ELR (cell line): ENCODE results near the gene CHDH.

ENCODE experiments used
- DNase-seq: peaks from one replicate; pipeline ENCODE4 v3.0.0-alpha.2; 2015; ENCODE audit warnings: low read depth

CHDH gene

DNA sequence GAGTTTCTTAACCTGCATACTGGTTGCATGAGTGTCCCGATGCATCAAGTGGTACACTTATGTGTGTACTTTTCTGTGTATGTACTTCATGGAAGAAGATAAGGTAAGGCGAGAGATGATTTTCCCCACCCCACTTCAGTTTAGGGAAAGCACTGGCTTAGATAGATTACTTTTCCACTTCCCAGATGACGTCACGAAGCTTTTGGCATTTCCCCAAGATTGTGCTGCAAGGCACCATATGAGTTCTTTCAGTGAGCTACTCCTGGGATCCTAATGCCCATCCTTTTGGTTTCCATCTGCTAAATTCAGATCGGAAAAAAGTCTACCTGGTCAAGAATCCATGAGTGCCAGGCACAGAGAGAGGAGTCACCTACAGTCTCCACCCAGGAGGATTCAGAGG lies 4.7 kb upstream of the CHDH start:
- DNase-seq = peak; percentile 13

DNA sequence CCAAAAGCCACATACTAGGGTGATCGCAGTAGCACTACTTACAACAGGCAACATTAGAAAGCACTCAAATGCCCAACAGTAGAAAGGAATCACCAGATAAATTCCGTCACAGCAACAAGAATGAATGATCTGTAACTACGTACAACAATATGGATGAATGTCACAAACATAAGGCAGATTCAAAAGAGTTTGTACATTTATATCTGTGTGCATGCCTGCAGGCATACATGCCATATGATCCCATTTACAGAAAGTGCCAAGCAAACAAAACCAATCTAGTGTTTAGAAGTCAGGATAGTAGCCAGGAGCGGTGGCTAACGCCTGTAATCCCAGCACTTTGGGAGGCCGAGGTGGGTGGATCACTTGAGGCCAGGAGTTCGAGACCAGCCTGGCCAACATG lies 3.7 kb upstream of the CHDH start:
- DNase-seq = no peak

DNA sequence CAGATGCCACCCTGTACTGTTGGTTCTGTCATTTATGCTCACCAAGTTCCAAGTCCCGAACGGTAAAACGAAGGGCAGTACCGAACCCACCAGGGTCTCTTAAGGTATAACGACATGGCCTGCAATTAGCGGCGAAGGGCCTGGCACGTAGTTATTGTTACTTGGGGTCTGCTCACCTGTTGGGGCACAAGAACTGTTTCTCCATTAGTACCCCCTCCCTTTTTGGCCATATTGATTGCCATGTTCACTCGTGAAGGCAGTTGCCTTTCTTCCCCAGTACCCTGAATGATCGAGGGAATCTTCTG lies 584 bp upstream of the CHDH start:
- DNase-seq = no peak

DNA sequence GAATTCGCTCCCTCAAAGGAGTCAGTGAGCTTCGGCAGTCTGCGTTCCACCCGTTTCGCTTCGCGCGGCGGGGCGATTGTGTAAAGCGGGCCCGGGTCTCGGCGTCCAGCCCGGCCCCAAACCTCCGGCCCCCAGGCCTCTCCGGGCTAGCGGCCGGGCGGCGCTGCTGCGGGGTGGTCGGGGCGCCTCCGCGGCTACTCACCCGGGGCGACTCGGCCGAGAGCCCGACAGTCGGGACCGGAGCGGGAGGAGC lies 412 bp downstream of the CHDH start:
- no peak for DNase-seq

DNA sequence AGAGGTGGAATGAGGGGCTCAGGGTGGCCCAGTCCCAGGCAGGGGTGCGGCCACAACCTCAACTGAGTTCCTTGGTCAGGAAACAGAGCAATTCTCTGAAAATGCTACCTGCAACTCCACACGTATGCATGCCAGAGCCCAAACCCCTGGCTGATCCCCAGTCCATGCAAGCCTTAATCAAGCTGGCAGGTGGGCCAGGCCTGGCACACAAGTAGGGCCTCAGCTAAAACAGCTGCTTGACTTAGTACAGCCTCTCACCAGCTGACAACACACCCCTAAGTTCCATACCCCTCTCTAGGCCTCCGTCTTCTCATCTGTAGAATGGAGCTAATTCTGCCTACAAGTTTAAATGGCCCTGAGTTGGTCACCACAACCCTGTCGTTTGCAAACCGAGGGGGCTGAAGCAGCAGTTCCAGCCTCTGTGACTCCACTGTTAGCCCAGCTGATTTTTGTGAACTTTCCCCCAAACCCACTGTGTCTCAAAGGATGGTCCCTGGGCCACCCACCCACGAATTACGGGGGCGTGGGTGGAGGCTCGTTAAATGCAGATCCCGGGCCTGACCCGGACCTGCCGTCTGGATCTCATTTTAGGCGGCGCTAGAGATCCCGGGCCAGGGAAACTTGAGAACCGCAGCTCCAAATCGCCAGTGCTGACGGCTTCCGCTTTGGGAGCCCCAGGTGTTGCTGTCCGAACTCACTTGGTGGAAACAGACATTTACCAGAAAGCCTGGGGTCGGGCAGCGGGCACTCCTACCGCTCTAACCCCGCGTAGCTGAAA lies 927 bp downstream of the CHDH start:
- DNase-seq = peak; percentile 13

DNA sequence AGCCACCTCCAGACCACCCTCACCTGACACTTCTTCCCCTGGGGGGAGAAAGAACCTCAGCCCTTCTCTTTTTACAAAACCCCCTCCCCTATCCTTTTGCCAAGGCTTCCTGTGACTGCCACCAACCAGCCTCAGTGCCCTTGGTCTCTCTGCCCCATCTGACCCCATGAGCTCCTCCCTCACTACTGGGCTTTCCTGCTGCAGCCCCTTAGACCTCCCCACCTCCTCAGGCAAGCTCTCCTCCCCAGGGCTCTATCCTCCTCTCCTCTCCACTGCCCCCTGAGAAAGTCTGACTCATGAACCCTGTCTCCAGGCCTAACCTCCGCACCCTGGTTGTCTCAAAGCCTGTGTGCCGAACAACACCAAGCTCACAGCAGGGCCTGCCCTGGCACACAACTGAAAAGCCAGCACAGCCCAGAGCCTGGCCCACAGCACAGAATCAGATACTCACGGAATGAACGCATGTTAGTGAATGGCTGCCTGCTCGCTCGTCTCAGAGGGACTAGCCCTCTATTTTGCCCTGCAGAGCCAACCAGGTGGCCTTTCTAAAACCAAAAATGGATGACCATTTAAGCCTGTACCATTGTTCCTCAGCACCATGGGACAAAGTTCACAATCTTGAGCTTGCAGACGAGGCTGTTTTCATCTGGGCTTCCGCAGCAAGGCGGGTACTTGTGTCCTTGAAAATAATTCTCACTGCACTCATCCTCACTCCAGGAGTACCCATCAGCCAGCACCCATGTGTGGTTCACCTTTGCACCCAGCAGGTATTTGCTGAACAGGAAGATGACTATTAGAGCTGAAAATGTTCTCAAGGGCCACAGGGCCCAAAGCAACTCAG lies 1.7 kb downstream of the CHDH start:
- no peak for DNase-seq

DNA sequence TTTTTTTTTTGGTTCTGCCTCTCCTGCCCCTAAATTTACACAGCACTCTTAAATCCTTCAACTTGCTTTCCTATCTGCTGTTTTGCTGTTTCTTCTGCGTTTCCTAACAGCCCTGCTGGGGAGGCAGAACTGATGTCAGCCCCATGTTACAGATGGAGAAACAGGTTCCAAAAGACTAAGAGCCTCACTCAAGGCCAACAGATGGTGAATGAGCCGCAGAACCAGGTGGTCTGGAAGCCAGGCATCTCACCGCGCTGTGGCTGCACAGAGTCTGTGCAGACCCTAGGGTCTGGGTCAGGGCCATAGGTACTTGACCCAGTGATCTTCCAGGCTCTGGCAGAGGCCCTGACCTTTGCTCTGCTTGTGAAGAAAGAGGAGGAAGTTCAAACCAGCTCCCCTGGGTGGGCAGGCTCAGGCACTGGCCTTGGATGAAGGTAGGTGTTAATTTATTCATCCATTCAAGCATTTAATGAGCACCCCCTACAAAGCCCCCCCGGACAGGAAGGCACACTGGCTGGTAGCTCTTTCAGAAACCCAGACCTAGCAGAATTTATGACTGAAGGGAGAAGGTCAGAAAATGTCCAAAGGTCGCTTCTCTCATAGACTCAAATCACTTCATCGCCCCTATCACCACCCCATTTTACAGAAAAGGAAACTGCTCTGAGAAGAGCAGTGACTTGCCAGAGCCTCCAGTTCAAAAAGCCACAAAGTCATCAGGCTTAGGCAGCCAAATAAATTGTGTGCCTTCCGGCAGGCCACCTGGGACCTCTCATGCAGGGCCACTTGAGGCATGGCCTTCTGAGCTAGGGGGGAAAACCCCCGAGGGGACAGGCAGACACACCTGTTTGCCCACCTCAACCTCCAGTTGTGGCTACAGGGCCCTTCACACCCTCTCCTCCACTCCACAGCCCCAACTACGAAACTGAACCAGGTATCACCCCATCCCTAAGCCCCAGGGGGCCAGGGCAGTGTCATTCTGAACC lies 2.7 kb downstream of the CHDH start:
- DNase-seq = no peak

DNA sequence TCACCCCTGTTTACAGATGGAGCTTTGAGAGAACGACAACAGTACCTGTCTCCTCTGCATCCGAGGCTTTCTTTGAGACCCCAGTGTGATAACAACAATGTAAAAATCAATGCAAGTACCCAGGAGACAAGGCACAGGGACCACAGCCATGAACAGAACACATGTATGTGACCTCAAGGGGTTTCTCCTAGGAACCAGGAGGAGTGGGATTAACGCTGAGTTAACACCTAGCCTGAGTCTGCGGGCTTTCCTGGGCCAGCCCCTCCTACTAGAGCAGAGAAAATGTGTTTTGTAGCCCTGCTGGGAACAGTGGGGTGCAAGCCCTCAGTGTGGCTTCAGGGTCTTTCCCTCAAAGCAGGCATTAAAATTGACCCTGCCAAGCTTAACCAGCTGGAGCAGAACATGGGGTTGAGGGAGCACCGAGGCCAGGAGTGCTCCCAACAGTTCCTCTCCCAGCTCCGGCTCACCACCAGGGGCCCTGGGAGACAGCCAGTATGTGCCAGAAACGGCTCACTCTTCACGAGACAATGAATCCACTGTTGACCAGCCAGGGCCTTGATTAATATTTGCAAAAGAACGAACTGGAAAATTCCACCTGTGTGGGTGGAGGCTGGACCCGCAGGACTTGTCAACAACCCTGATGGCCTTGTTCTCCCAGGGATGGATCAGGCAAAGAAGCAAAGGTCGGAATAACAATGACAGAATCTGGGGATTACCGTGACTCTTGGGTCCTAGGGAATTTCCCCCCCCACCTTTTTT lies 3.6 kb downstream of the CHDH start:
- peak; percentile 13 for DNase-seq

DNA sequence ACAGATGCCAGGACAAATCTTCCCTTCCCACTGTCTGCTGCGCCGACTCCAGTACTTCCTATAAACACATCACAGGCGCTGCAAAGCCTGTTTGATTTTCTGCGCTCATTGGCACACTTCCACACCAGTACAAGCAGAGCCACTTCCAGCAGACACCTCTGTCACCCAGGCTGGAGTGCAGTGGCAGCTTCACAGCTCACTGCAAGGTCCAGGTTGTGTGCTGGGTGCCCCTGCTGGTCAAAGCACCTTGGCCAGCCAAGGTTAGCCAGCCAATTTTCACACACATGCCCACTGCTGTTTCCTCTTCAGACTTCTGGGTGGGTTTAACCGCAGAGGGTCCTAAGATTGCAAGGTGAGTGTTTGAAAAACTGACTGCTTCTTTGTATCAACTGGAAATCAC lies 4.9 kb downstream of the CHDH start:
- no peak for DNase-seq

DNA sequence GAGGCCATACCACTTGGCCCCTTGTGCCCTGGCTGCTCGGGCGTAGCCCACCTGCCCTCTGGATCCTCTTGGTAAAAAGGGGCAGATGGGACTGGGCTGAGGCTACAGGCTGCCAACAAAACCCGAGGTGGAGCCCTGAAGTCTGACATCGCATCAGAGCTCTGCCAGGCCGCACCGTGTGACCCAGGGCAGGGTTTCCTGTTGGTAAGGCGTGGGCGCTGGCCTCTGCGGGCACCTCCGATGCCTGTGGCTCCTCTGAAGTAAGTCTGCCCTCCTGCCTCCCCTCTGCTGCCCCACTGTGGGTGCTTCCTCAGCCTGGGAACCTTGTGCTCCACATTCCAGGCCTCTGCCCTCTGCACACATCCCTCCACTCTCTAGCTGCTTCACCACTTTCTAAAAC lies 8.9 kb downstream of the CHDH start:
- no peak for DNase-seq

DNA sequence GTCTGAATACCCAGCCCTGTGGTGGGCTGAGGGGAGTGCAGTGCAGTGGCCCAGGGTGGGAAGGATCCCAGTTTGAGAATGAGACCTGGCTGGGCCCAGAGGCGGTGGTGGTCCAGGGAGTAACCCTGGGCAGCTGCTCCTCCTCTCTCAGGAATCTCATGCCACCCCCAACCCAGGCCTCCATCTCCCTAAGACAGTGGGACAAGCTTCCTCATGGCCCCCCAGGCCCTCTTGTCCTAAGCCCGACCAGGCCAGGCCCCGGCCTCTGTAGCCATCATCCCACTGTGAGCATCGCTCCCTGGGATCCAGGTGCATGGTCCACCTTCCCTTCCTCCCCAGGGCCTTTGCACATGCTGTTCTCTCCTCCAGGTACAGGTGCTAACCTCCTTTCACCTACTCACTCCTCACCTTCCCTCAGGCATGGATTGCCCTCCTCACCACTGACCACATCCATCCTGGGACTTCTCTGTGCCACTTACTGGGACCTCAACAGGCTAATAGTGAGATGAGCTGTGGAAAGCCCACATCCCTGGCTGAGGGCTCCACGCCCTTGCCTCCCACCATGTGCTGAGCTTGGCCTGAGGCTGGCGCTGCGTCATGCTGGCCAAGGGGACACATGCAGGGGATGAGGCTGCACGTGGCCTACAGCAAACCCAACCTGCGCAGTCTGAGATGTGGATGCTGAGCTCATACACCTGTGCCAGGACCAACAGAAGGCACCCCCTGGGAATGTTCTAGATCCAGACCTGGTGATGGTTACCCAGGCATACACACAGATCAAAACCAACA lies 9.9 kb downstream of the CHDH start:
- no peak for DNase-seq

DNA sequence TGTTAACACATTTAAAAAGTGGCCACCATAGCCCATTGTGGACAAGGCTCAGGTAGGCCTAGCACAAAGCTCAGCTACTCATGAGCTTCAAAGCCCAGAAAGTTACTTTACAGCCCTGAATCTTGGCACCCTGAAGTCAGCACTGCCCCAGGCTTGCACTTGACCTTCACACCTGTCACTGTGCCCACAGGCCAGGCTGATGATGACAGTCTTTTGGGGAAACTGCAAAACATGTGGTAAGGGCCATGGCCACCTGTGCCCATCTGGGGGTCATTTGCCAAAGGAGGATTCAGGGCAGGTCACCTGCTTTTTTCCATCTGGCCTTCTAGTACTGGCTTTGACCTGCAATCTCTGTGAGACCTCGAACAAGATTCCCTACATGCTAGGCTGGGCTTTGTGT lies 11.0 kb downstream of the CHDH start:
- no peak for DNase-seq

DNA sequence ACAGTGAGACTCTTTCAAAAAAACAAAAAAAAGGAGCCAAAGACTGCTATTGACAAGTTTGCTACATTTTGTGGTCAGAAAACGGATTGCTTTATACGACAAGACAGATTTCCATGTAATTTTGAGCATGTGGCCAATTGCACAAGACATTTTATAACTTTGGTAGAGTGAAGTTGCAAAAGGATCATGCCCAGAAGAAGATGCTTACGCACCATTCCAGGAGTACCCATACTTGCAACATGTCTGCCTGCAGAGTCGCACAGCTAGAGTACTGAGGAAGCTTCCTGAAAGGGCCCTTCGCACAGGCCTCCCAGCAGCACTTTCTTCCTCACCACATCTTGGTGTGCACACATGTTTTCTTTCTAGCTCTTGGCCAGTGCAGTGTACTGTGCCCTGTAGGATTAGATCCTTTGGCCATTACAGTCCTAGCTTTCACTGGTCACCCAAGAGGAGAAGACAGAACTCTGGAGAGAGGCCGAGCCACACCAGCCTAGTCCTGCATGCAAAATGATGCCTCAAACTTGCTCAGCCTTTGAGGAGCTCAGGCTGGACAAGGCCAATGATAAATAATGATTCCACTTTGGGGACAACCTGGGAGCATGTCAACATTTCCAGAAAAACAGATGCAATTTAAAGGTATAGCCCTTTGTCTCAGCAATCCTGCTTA lies 11.7 kb downstream of the CHDH start:
- DNase-seq = no peak

DNA sequence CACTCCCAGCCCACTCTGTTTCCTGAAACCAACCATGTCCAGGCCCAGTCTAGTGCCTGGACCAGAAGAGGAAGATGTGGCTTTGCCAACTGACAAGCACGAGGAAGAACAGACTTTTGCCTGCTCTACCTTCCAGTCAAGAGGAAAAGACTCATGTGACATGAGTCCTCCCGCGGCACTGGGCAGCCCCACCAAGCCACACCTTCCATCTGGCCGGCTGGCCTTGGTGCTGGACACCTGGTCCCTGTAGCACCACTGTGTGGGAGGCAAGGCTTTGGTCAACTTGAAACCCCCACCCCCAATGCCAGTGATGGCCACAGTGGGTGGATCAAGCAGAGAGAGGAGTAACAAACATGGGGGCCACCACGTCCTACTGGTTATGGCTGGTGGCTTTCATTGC lies 12.5 kb downstream of the CHDH start:
- no peak for DNase-seq

DNA sequence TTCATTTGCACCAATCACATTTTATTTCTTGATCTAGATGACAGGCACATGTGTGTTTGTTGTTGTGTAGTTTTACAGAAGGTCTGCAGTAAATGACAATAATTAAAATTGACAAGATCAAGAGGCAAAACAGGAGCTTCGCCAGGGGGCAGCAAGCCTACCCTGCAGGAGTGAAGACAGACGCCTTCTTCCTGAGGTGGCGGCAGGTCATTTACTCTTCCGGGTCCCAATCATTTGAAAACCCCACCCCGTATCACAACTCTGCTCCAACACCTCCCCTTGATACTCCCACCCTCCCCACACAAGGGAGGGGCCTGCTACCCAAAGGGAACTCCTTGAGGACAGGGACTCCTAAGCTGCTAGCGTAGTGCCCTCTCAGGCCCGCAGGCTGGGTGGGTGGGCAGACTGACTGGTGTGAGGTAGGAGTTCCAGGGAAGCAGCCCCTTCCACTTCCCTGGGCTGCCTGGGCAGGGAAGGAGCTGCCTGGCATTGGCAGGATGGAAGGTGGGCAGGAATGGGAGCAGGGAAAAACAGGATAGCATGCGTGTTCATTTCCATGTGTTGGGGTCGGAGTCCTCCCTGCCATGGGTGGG lies 13.1 kb downstream of the CHDH start:
- no peak for DNase-seq

DNA sequence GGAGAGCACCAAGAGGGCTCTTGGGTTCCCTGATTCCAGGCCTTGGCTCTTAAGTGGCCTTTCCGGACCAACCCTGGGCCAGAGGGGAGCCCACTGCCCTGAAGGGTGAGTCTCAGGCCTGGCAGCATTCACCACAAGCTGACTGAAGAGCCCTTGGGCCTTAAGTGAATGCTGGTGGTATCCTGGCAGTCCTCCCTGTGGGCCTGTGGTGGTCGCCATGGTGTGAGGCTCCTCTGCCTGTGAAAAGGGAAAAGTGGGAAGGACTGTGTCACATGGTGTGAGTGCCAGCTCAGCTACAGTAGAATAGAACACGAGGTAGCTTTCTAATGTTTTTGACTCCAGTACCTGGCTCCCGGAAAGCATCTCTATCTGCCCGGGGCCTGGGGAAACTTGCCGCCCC lies 15.3 kb downstream of the CHDH start:
- no peak for DNase-seq

DNA sequence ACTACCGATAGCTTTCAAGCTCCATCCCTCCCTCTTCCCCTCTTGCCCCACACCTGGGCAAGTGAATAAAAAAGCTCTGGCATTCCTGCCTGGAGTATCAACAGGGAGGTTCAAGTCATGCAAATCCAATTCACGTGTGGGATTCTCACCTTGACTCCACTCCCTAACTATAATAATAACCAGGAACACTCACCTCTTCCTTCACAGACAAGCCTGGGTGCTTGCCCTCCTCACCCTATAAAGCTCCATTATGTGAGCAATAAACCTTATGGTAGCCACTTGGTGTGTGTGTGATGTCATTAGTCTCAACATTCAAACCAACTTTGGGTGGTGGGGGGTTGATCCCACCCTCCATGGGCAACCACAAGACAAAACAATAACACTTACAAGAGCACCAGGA lies 16.6 kb downstream of the CHDH start:
- DNase-seq = no peak

DNA sequence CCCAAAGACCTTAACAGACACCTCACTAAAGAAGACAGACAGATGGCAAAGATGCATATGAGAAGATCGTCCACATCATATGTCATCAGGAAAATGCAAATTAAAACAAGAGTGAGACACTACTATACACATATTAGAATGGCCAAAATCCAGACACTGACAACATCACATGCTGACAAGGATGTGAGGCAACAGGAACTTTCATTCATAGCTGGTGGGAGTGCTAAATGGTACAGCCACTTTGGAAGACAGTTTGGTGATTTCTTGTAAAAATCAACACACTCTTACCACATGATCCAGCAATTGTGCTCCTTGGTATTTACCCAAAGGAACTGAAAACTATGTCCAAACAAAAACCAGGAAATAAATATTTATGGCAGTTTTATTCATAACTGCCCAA lies 17.6 kb downstream of the CHDH start:
- DNase-seq = no peak

DNA sequence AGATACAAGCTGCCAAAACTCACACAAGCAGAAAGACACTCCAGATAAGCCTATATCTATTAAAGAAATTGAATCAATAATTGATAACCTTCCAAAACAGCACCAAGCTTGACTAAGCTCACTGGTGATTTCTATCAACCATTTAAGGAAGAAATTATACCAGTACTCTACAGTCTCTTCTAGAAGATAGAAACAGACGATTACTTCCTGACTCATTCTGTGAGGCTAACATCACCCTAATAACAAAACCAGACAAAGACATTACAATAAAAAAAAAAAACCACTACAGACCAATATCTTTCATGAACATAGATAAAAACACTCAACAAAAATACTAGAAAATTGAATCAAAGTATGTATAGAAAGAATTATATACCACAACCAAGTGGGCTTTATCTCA lies 20.2 kb downstream of the CHDH start:
- no peak for DNase-seq

DNA sequence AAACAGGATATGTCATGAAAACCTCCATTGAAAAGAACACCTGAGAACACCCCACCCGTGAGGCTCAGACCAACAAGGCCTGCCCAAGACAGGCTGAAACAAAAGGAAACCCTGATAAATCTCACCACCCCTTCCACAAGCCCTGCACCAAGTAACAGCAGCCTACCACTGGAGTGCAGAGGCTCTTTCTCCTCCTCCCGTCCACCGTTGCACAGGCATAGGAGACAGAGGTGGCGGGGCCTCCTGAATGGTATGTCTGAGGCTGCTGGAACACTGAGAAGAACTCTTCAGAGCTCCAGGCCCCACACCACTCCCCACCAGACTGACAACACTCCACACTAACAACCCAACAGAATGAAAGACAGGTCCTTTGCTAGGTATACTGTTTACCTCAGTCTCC lies 21.4 kb downstream of the CHDH start:
- no peak for DNase-seq
